Liver (tissue), 3 donors: ENCODE data around the gene TACR1.

Source experiments
- ATF3 ChIP-seq: IDR thresholded peaks from 2 replicates; pipeline ENCODE4 v1.6.1; 2016; ENCODE audit warnings: antibody characterized with exemption
- JUND ChIP-seq, 2 donors: IDR thresholded peaks; 2 replicates each; pipeline ENCODE4 v1.6.1; 2016; ENCODE audit warnings: antibody characterized with exemption in 2 of 2
- MAX ChIP-seq: IDR thresholded peaks from 2 replicates; pipeline ENCODE4 v1.6.1; 2016; ENCODE audit warnings: antibody characterized with exemption
- TF ChIP-seq, protein P1 (sequence below): fragments of 150-350 bp; IDR thresholded peaks from 2 replicates; pipeline ENCODE4 v1.5.1; 2017; ENCODE audit warnings: improper control_type of control experiment, low read depth, low read length; ENCODE audit not compliant: missing input control
- donor health status: healthy.
- donor health status: healthy.

DNA sequence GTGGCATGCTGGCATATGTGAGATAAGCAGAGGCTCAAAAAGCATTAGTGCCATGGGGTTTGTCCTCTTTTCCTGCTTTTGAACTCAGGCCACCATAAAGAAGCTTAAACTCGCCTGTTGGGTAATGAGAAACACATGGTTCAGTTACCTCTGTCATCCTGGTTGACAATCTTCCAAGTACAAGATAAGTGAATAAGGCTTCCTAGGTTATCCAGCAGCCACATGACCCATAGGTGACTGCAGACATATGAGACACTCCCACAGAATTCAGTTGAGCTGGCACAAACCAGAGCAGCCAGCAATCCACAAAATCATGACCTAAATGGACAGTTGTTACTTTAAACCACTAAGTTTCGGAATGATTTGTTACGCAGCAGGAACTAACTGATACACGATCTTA, 97.3 kb downstream of the TACR1 start:
- TF ChIP-seq, protein P1, sequence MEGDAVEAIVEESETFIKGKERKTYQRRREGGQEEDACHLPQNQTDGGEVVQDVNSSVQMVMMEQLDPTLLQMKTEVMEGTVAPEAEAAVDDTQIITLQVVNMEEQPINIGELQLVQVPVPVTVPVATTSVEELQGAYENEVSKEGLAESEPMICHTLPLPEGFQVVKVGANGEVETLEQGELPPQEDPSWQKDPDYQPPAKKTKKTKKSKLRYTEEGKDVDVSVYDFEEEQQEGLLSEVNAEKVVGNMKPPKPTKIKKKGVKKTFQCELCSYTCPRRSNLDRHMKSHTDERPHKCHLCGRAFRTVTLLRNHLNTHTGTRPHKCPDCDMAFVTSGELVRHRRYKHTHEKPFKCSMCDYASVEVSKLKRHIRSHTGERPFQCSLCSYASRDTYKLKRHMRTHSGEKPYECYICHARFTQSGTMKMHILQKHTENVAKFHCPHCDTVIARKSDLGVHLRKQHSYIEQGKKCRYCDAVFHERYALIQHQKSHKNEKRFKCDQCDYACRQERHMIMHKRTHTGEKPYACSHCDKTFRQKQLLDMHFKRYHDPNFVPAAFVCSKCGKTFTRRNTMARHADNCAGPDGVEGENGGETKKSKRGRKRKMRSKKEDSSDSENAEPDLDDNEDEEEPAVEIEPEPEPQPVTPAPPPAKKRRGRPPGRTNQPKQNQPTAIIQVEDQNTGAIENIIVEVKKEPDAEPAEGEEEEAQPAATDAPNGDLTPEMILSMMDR, result no peak
- no peak for TF ChIP-seq ATF3
- no peak for TF ChIP-seq MAX
- TF ChIP-seq JUND (IDR thresholded peaks at IDR 0.05), result no peak
